Neural progenitor cell (in vitro differentiated cells): ENCODE measurements around the gene ZFAND3. TPM values are rescaled to one million over a fixed set of nuclear protein-coding genes. Genes with fewer than 3 reads are reported as not detected.

Experiments used
- DNase-seq: peaks from one replicate; pipeline ENCODE4 v3.0.0-alpha.2; 2016; ENCODE audit warnings: low spot score
- H2AFZ ChIP-seq: fragments of 200-600 bp; sonication (generic); replicated peaks from 2 replicates; pipeline ENCODE4 v1.6.1; 2016; ENCODE audit warnings: antibody characterized with exemption
- H3F3A ChIP-seq: fragments of 200-600 bp; sonication (generic); 2 replicates; pipeline ENCODE4 v1.6.1; 2016; ENCODE audit warnings: antibody characterized with exemption, low read depth
- H3K27ac ChIP-seq: fragments of 200-600 bp; sonication (generic); 2 replicates; pipeline ENCODE4 v1.5.1; 2016; ENCODE audit warnings: mild to moderate bottlenecking
- H3K27me3 ChIP-seq: fragments of 200-600 bp; sonication (generic); 2 replicates; pipeline ENCODE4 v1.6.1; 2016; ENCODE audit warnings: mild to moderate bottlenecking, moderate library complexity
- H3K36me3 ChIP-seq: fragments of 200-600 bp; sonication (generic); 2 replicates; pipeline ENCODE4 v1.5.1; 2016
- H3K4me1 ChIP-seq: fragments of 200-600 bp; sonication (generic); 2 replicates; pipeline ENCODE4 v1.6.1; 2016; ENCODE audit warnings: mixed run types
- H3K4me2 ChIP-seq: fragments of 200-600 bp; sonication (generic); 2 replicates; pipeline ENCODE4 v1.6.1; 2016
- H3K4me3 ChIP-seq: fragments of 200-600 bp; sonication (generic); 2 replicates; pipeline ENCODE4 v1.5.1; 2016
- H3K79me2 ChIP-seq: fragments of 200-600 bp; sonication (generic); 2 replicates; pipeline ENCODE4 v1.6.1; 2016; ENCODE audit warnings: low read depth
- H3K9ac ChIP-seq: fragments of 200-600 bp; sonication (generic); 2 replicates; pipeline ENCODE4 v1.6.1; 2016
- H3K9me3 ChIP-seq: fragments of 200-600 bp; sonication (generic); 2 replicates; pipeline ENCODE4 v1.5.1; 2016; ENCODE audit warnings: low read depth
- H4K20me1 ChIP-seq: fragments of 200-600 bp; sonication (generic); 2 replicates; pipeline ENCODE4 v1.6.1; 2016; ENCODE audit warnings: low read depth
- H3K27ac Mint-ChIP-seq: 3 replicates; pipeline ENCODE4 v1.8.0; 2021; ENCODE audit warnings: mixed read lengths
- H3K27me3 Mint-ChIP-seq: 2 replicates; pipeline ENCODE4 v1.8.0; 2022; ENCODE audit warnings: low read depth, mild to moderate bottlenecking, inconsistent platforms, moderate library complexity, mixed read lengths; ENCODE audit not compliant: insufficient read depth
- H3K36me3 Mint-ChIP-seq: 3 replicates; pipeline ENCODE4 v1.8.0; 2021; ENCODE audit warnings: mixed read lengths
- H3K4me1 Mint-ChIP-seq: 3 replicates; pipeline ENCODE4 v1.8.0; 2021; ENCODE audit warnings: mixed read lengths
- H3K4me3 Mint-ChIP-seq: 3 replicates; pipeline ENCODE4 v1.8.0; 2021; ENCODE audit warnings: mild to moderate bottlenecking, moderate library complexity, mixed read lengths
- H3K9me3 Mint-ChIP-seq: 3 replicates; pipeline ENCODE4 v1.8.0; 2020; ENCODE audit warnings: mixed read lengths
- CTCF ChIP-seq: fragments of 200-600 bp; sonication (generic); IDR thresholded peaks from 2 replicates; pipeline ENCODE4 v1.5.1; 2017; ENCODE audit warnings: antibody characterized with exemption, mild to moderate bottlenecking
- EZH2 ChIP-seq: fragments of 200-600 bp; sonication (generic); IDR thresholded peaks from 2 replicates; pipeline ENCODE4 v1.6.1; 2017; ENCODE audit warnings: antibody characterized with exemption, mild to moderate bottlenecking, moderate library complexity
- EZH2phosphoT487 ChIP-seq: fragments of 200-600 bp; sonication (generic); IDR thresholded peaks from 2 replicates; pipeline ENCODE4 v1.6.1; 2017; ENCODE audit warnings: antibody characterized with exemption
- total RNA-seq: library from RNA; depleted of rRNA; stranded (reverse); fragments of >200 nt; gene quantifications from 2 replicates; pipeline ENCODE4 v1.2.3, GENCODE V29; 2015; ENCODE audit warnings: low replicate concordance

ZFAND3 gene
- total RNA-seq, 1 donor from 2014 or later, result 24.3 TPM

- peaks cover 14% of the 10 kb centered on the region for H3K36me3 Mint-ChIP-seq
- peak overlapping the region; percentile 49 for H3K4me2 ChIP-seq
- H4K20me1 ChIP-seq, result peaks cover 88% of the 10 kb centered on the region
- no peak for TF ChIP-seq CTCF
- no peak for TF ChIP-seq EZH2
- TF ChIP-seq EZH2phosphoT487, result no peak
- H3K27ac Mint-ChIP-seq, result no peak overlapping the region
- H3K36me3 ChIP-seq, result no peaks in the 10 kb centered on the region
- H3K9me3 Mint-ChIP-seq, result no peaks in the 10 kb centered on the region
- no peak overlapping the region for H3K27ac ChIP-seq
- H3K79me2 ChIP-seq, result peaks cover 33% of the 10 kb centered on the region
- H3K4me3 ChIP-seq, result no peak overlapping the region
- no peak overlapping the region for H2AFZ ChIP-seq
- H3K27me3 ChIP-seq, result no peaks in the 10 kb centered on the region
- H3K4me3 Mint-ChIP-seq, result no peak overlapping the region
- peaks cover 20% of the 10 kb centered on the region for H3F3A ChIP-seq
- H3K4me1 ChIP-seq, result peaks cover 56% of the 10 kb centered on the region
- H3K9me3 ChIP-seq, result no peaks in the 10 kb centered on the region
- no peaks in the 10 kb centered on the region for H3K27me3 Mint-ChIP-seq
- DNase-seq, result no peak
- H3K9ac ChIP-seq, result no peak overlapping the region
- peaks cover 64% of the 10 kb centered on the region for H3K4me1 Mint-ChIP-seq
These were observed 329.1 kb downstream of the ZFAND3 start for GRCh38 chr6:38148606-38149005.

- Histone ChIP-seq H3F3A (peaks cover 20% of the 10 kb centered on the region), H3K79me2 (peaks cover 33% of the 10 kb centered on the region), H3K4me3 (no peak overlapping the region), H4K20me1 (peaks cover 82% of the 10 kb centered on the region), H3K27ac (no peak overlapping the region), H3K36me3 (no peaks in the 10 kb centered on the region), H2AFZ (no peak overlapping the region), H3K4me1 (peaks cover 50% of the 10 kb centered on the region), H3K27me3 (no peaks in the 10 kb centered on the region), H3K4me2 (peak overlapping the region; percentile 49), H3K9ac (no peak overlapping the region), H3K9me3 (no peaks in the 10 kb centered on the region)
- no peaks in the 10 kb centered on the region for H3K9me3 Mint-ChIP-seq
- TF ChIP-seq EZH2, result no peak
- TF ChIP-seq CTCF, result no peak
- TF ChIP-seq EZH2phosphoT487, result no peak
- no peaks in the 10 kb centered on the region for H3K27me3 Mint-ChIP-seq
- H3K4me1 Mint-ChIP-seq, result peaks cover 61% of the 10 kb centered on the region
- DNase-seq, result peak; percentile 75
- H3K36me3 Mint-ChIP-seq, result peaks cover 14% of the 10 kb centered on the region
- peak overlapping the region; percentile 4 for H3K4me3 Mint-ChIP-seq
- no peak overlapping the region for H3K27ac Mint-ChIP-seq
These were observed 330.0 kb downstream of the ZFAND3 start for GRCh38 chr6:38149531-38149930.

- H3K4me1 ChIP-seq, result peaks cover 48% of the 10 kb centered on the region
- H3K4me3 Mint-ChIP-seq, result no peak overlapping the region
These were observed 330.5 kb downstream of the ZFAND3 start for GRCh38 chr6:38150021-38150420.

More at GRCh38 chr6:38150021-38150420, 330.5 kb downstream of the ZFAND3 start:
- peaks cover 20% of the 10 kb centered on the region for H3F3A ChIP-seq
- Mint-ChIP-seq H3K9me3 (no peaks in the 10 kb centered on the region), H3K27ac (no peak overlapping the region), H3K27me3 (no peaks in the 10 kb centered on the region), H3K36me3 (peaks cover 14% of the 10 kb centered on the region), H3K4me1 (peaks cover 63% of the 10 kb centered on the region)
- H3K4me3 ChIP-seq, result no peak overlapping the region
- no peak overlapping the region for H3K9ac ChIP-seq
- no peak for DNase-seq
- no peaks in the 10 kb centered on the region for H3K9me3 ChIP-seq
- H2AFZ ChIP-seq, result no peak overlapping the region
- H3K36me3 ChIP-seq, result no peaks in the 10 kb centered on the region
- H4K20me1 ChIP-seq, result peaks cover 82% of the 10 kb centered on the region
- no peaks in the 10 kb centered on the region for H3K27me3 ChIP-seq
- peaks cover 33% of the 10 kb centered on the region for H3K79me2 ChIP-seq
- peak overlapping the region; percentile 49 for H3K4me2 ChIP-seq
- TF ChIP-seq EZH2 (no peak), CTCF (no peak)
- no peak overlapping the region for H3K27ac ChIP-seq
